Measurements from ENCODE around the gene PRR5. TPM values are rescaled to one million over a fixed set of nuclear protein-coding genes. Genes with fewer than 3 reads are reported as not detected.

Gene PRR5
- total RNA-seq, 1 donor from 2014 or later, result 17.5 TPM

DNA sequence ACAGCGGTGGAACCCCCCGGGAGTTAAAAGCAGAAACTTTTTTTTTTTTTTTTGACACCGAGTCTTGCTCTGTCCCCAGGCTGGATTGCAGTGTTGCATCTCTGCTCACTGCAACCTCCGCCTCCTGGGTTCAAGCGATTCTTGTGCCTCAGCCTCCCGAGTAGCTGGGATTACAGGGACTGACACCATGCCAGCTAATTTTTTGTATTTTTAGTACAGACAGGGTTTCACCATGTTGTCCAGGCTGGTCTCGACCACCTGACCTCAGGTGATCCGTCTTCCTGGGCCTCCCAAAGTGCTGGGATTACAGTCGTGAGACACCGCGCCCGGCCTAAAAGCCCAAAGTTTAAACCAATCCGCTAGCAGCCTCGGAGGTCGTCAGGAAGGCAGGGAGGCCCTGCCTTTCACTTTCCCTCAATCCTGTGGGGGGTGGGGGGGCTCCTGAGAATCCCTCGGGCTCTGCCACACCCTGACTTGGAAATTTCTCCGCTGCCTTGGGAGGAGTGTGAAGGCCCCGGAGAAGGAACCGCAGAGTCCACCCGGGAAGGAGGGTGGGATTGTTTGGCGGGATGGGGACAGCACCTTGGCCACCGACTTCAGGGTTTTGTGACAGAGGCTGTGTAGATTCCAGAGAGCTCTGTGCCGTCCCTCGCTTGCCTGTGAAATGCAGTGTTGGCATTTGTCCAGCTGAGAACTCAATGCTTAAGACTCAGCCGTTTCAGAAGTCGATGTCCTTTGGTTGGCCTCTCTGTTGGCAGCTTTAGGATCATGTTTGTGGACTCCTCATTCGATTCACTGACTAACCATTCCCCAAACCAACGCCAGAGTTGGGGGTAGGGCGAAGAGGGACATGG, 51.4 kb downstream of the PRR5 start:
- H3K4me1 Mint-ChIP-seq (ENCODE audit: low read depth, unreplicated experiment), result no peaks in the 10 kb centered on the region
- DNase-seq, result no peak
- H3K9me3 Mint-ChIP-seq (ENCODE audit: unreplicated experiment), result peaks cover 3% of the 10 kb centered on the region
- no peaks in the 10 kb centered on the region for H3K36me3 Mint-ChIP-seq (ENCODE audit: unreplicated experiment)
- H3K4me3 Mint-ChIP-seq (ENCODE audit: unreplicated experiment), result peak overlapping the region; percentile 77
- no peak overlapping the region for H3K27ac Mint-ChIP-seq (ENCODE audit: unreplicated experiment)
- TF ChIP-seq CTCF (IDR thresholded peaks at IDR 0.05; ENCODE audit: partially characterized antibody, unreplicated experiment), result no peak
- peaks cover 10% of the 10 kb centered on the region for H3K27me3 Mint-ChIP-seq (ENCODE audit: unreplicated experiment)

DNA sequence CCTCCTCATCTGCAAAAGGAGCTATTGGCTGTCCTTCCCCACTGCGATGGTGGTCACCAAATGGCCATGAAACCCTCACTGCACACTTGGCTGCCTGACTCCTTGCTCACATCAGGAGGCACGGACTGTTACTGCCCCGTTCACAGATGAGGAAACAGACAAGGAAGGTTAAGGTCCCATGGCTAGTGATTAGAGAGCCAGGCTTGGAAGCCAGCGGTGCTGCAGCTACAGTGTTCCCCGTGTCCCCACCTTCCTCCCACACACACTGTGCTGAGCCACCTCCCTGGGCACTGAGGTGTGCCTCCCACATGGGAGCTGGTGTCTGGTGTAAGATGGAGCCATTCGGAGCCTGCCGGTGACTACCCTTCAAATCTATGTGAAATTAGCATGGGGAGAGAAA, 53.0 kb downstream of the PRR5 start:
- H3K4me3 Mint-ChIP-seq (ENCODE audit: unreplicated experiment), result no peak overlapping the region
- no peak overlapping the region for H3K27ac Mint-ChIP-seq (ENCODE audit: unreplicated experiment)
- TF ChIP-seq CTCF (IDR thresholded peaks at IDR 0.05; ENCODE audit: partially characterized antibody, unreplicated experiment), result no peak
- H3K27me3 Mint-ChIP-seq (ENCODE audit: unreplicated experiment), result peaks cover 11% of the 10 kb centered on the region
- no peak for DNase-seq
- peaks cover 5% of the 10 kb centered on the region for H3K36me3 Mint-ChIP-seq (ENCODE audit: unreplicated experiment)
- no peaks in the 10 kb centered on the region for H3K4me1 Mint-ChIP-seq (ENCODE audit: low read depth, unreplicated experiment)
- peaks cover 4% of the 10 kb centered on the region for H3K9me3 Mint-ChIP-seq (ENCODE audit: unreplicated experiment)

- Mint-ChIP-seq H3K9me3 (ENCODE audit: unreplicated experiment) (peaks cover 4% of the 10 kb centered on the region), H3K27ac (ENCODE audit: unreplicated experiment) (no peak overlapping the region)
Observed at GRCh38 chr22:44755417-44755816, 53.4 kb downstream of the PRR5 start.

DNA sequence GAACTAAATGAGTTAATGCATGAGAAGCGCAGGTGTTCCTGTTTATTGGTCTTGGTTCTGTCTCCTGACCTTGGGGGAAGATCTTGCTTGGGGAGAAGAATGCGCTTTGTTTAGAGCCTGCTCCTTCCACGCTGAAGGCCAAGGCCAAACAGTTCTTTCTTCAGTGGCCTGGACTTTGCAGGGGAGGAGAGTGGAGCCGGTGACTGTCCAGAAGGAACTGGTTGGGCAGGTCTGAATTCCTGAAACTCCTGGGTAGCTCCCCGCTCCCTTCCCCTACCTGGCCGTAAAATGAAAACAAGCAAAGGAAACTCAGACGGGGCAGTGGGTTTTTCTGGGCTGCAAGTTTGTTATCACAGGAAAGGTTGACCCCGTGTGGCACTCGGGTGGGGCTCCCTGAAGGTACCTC, 54.0 kb downstream of the PRR5 start:
- Mint-ChIP-seq H3K9me3 (ENCODE audit: unreplicated experiment) (peaks cover 4% of the 10 kb centered on the region), H3K4me3 (ENCODE audit: unreplicated experiment) (no peak overlapping the region), H3K36me3 (ENCODE audit: unreplicated experiment) (peaks cover 5% of the 10 kb centered on the region), H3K27ac (ENCODE audit: unreplicated experiment) (no peak overlapping the region), H3K4me1 (ENCODE audit: low read depth, unreplicated experiment) (no peaks in the 10 kb centered on the region), H3K27me3 (ENCODE audit: unreplicated experiment) (peaks cover 12% of the 10 kb centered on the region)
- TF ChIP-seq CTCF (IDR thresholded peaks at IDR 0.05; ENCODE audit: partially characterized antibody, unreplicated experiment), result no peak
- no peak for DNase-seq

More at GRCh38 chr22:44755417-44755816, 53.4 kb downstream of the PRR5 start:
- H3K4me3 Mint-ChIP-seq (ENCODE audit: unreplicated experiment), result no peak overlapping the region
- H3K4me1 Mint-ChIP-seq (ENCODE audit: low read depth, unreplicated experiment), result no peaks in the 10 kb centered on the region
- DNase-seq, result no peak
- H3K27me3 Mint-ChIP-seq (ENCODE audit: unreplicated experiment), result peaks cover 12% of the 10 kb centered on the region
- H3K36me3 Mint-ChIP-seq (ENCODE audit: unreplicated experiment), result peaks cover 5% of the 10 kb centered on the region
- no peak for TF ChIP-seq CTCF (IDR thresholded peaks at IDR 0.05; ENCODE audit: partially characterized antibody, unreplicated experiment)

GRCh38 chr22:44758344-44758973, 56.5 kb downstream of the PRR5 start:
- TF ChIP-seq CTCF (IDR thresholded peaks at IDR 0.05; ENCODE audit: partially characterized antibody, unreplicated experiment), result no peak
- H3K4me3 Mint-ChIP-seq (ENCODE audit: unreplicated experiment), result no peak overlapping the region
- peaks cover 5% of the 10 kb centered on the region for H3K36me3 Mint-ChIP-seq (ENCODE audit: unreplicated experiment)
- H3K9me3 Mint-ChIP-seq (ENCODE audit: unreplicated experiment), result peaks cover 9% of the 10 kb centered on the region
- H3K27ac Mint-ChIP-seq (ENCODE audit: unreplicated experiment), result no peak overlapping the region
- H3K4me1 Mint-ChIP-seq (ENCODE audit: low read depth, unreplicated experiment), result no peaks in the 10 kb centered on the region
- DNase-seq, result no peak
- H3K27me3 Mint-ChIP-seq (ENCODE audit: unreplicated experiment), result peaks cover 7% of the 10 kb centered on the region

Data from glutamatergic neuron (in vitro differentiated cells).